ENCODE results near the gene ABR.
A peak's percentile ranks its signal among the peaks of the same experiment; 100 is the strongest.
"Not testable (repeated sequence)": the region's sequence is repeated elsewhere in the genome, so short reads cannot be mapped to it uniquely, and the experiment has no call there.

The ABR gene

GRCh38 chr17:1069847-1070246, 109.9 kb downstream of the ABR start:
- no peak for FAIRE-seq
- DNase-seq (ENCODE audit: insufficient read length, low spot score) = no peak
- TF ChIP-seq TAF1 (IDR thresholded peaks at IDR 0.05; ENCODE audit: low read depth, low read length) = no peak
- no peak for TF ChIP-seq PAX5 (IDR thresholded peaks at IDR 0.05; ENCODE audit: insufficient read depth, low read length, severe bottlenecking)
- no peak for TF ChIP-seq SPI1 (IDR thresholded peaks at IDR 0.05; ENCODE audit: low read depth, low read length)
- no peak for TF ChIP-seq POLR2A (IDR thresholded peaks at IDR 0.05; ENCODE audit: low read depth, low read length)
- TF ChIP-seq POLR2AphosphoS5 (IDR thresholded peaks at IDR 0.05; ENCODE audit: low read depth, low read length) = no peak
- no peak for TF ChIP-seq POU2F2 (IDR thresholded peaks at IDR 0.05; ENCODE audit: low read depth, low read length)

GRCh38 chr17:1068356-1068755, 111.4 kb downstream of the ABR start:
- no peak for TF ChIP-seq TAF1 (IDR thresholded peaks at IDR 0.05; ENCODE audit: low read depth, low read length)
- no peak for TF ChIP-seq POLR2A (IDR thresholded peaks at IDR 0.05; ENCODE audit: low read depth, low read length)
- no peak for TF ChIP-seq PAX5 (IDR thresholded peaks at IDR 0.05; ENCODE audit: insufficient read depth, low read length, severe bottlenecking)
- TF ChIP-seq POLR2AphosphoS5 (IDR thresholded peaks at IDR 0.05; ENCODE audit: low read depth, low read length) = no peak
- no peak for TF ChIP-seq SPI1 (IDR thresholded peaks at IDR 0.05; ENCODE audit: low read depth, low read length)
- FAIRE-seq = no peak
- DNase-seq (ENCODE audit: insufficient read length, low spot score) = no peak

- DNase-seq (ENCODE audit: insufficient read length, low spot score) (no peak), FAIRE-seq (no peak)
- TF ChIP-seq POU2F2 (IDR thresholded peaks at IDR 0.05; ENCODE audit: low read depth, low read length) (no peak), POLR2AphosphoS5 (IDR thresholded peaks at IDR 0.05; ENCODE audit: low read depth, low read length) (no peak), SPI1 (IDR thresholded peaks at IDR 0.05; ENCODE audit: low read depth, low read length) (no peak), TAF1 (IDR thresholded peaks at IDR 0.05; ENCODE audit: low read depth, low read length) (no peak)
Observed at GRCh38 chr17:1067282-1067956, 112.4 kb downstream of the ABR start.

GRCh38 chr17:1065416-1065815, 114.4 kb downstream of the ABR start:
- DNase-seq (ENCODE audit: insufficient read length, low spot score); FAIRE-seq: not testable (repeated sequence)

GRCh38 chr17:1060991-1061390, 118.8 kb downstream of the ABR start:
- no peak for DNase-seq (ENCODE audit: insufficient read length, low spot score)
- FAIRE-seq = no peak
- TF ChIP-seq POLR2AphosphoS5 (IDR thresholded peaks at IDR 0.05; ENCODE audit: low read depth, low read length) = no peak
- TF ChIP-seq SPI1 (IDR thresholded peaks at IDR 0.05; ENCODE audit: low read depth, low read length) = no peak
- no peak for TF ChIP-seq PAX5 (IDR thresholded peaks at IDR 0.05; ENCODE audit: insufficient read depth, low read length, severe bottlenecking)
- no peak for TF ChIP-seq POU2F2 (IDR thresholded peaks at IDR 0.05; ENCODE audit: low read depth, low read length)
- TF ChIP-seq POLR2A (IDR thresholded peaks at IDR 0.05; ENCODE audit: low read depth, low read length) = no peak
- TF ChIP-seq TAF1 (IDR thresholded peaks at IDR 0.05; ENCODE audit: low read depth, low read length) = no peak

GRCh38 chr17:1059131-1059795, 120.5 kb downstream of the ABR start:
- DNase-seq (ENCODE audit: insufficient read length, low spot score) = no peak
- TF ChIP-seq TAF1 (IDR thresholded peaks at IDR 0.05; ENCODE audit: low read depth, low read length) (no peak), POLR2A (IDR thresholded peaks at IDR 0.05; ENCODE audit: low read depth, low read length) (no peak), POU2F2 (IDR thresholded peaks at IDR 0.05; ENCODE audit: low read depth, low read length) (no peak), PAX5 (IDR thresholded peaks at IDR 0.05; ENCODE audit: insufficient read depth, low read length, severe bottlenecking) (no peak), SPI1 (IDR thresholded peaks at IDR 0.05; ENCODE audit: low read depth, low read length) (no peak), POLR2AphosphoS5 (IDR thresholded peaks at IDR 0.05; ENCODE audit: low read depth, low read length) (no peak)
- no peak for FAIRE-seq

GRCh38 chr17:1058423-1059130, 121.2 kb downstream of the ABR start:
- FAIRE-seq = no peak
- TF ChIP-seq POLR2AphosphoS5 (IDR thresholded peaks at IDR 0.05; ENCODE audit: low read depth, low read length) (no peak), POLR2A (IDR thresholded peaks at IDR 0.05; ENCODE audit: low read depth, low read length) (no peak), TAF1 (IDR thresholded peaks at IDR 0.05; ENCODE audit: low read depth, low read length) (no peak), POU2F2 (IDR thresholded peaks at IDR 0.05; ENCODE audit: low read depth, low read length) (no peak)
- no peak for DNase-seq (ENCODE audit: insufficient read length, low spot score)

GRCh38 chr17:1056761-1057160, 123.0 kb downstream of the ABR start:
- no peak for FAIRE-seq
- no peak for DNase-seq (ENCODE audit: insufficient read length, low spot score)
- TF ChIP-seq POLR2AphosphoS5 (IDR thresholded peaks at IDR 0.05; ENCODE audit: low read depth, low read length) = no peak
- TF ChIP-seq TAF1 (IDR thresholded peaks at IDR 0.05; ENCODE audit: low read depth, low read length) = no peak
- no peak for TF ChIP-seq PAX5 (IDR thresholded peaks at IDR 0.05; ENCODE audit: insufficient read depth, low read length, severe bottlenecking)

GRCh38 chr17:1055751-1056645, 123.8 kb downstream of the ABR start:
- FAIRE-seq (peak; percentile 83), DNase-seq (ENCODE audit: insufficient read length, low spot score) (peak; percentile 83)
- no peak for TF ChIP-seq POLR2A (IDR thresholded peaks at IDR 0.05; ENCODE audit: low read depth, low read length)
- TF ChIP-seq POU2F2 (IDR thresholded peaks at IDR 0.05; ENCODE audit: low read depth, low read length) = no peak
- no peak for TF ChIP-seq POLR2AphosphoS5 (IDR thresholded peaks at IDR 0.05; ENCODE audit: low read depth, low read length)
- TF ChIP-seq PAX5 (IDR thresholded peaks at IDR 0.05; ENCODE audit: insufficient read depth, low read length, severe bottlenecking) = no peak
- TF ChIP-seq TAF1 (IDR thresholded peaks at IDR 0.05; ENCODE audit: low read depth, low read length) = no peak
- TF ChIP-seq SPI1 (IDR thresholded peaks at IDR 0.05; ENCODE audit: low read depth, low read length) = no peak

Data from GM12891 (cell line).